ENCODE results near the gene ALDH7A1.
"Not testable (repeated sequence)": the region's sequence is repeated elsewhere in the genome, so short reads cannot be mapped to it uniquely, and the experiment has no call there.

The ALDH7A1 gene

GRCh38 chr5:126600631-126601511, 5.9 kb upstream of the ALDH7A1 start, which contains the start of gene PHAX:
TSS of gene PHAX (plus strand) at chr5:126600947. CDS start at chr5:126600963, 16 bp downstream.
- peak; percentile 94 for ATAC-seq (ENCODE audit: insufficient read depth, low read depth)
- Histone ChIP-seq H3K9ac (ENCODE audit: low read depth, low read length) (peak within 1 kb of the TSS; percentile 87), H3K4me2 (ENCODE audit: insufficient read depth, low read length) (peak within 1 kb of the TSS; percentile 66), H3K4me1 (ENCODE audit: insufficient read depth, low read length) (peaks cover 30% of the 10 kb centered on the region), H3K9me3 (ENCODE audit: insufficient read depth, low read length, severe bottlenecking) (peaks cover 8% of the 10 kb centered on the region), H3K27me3 (ENCODE audit: insufficient read depth, low read length, poor library complexity) (no peaks in the 10 kb centered on the region), H3K27ac (ENCODE audit: low read length) (peak within 1 kb of the TSS; percentile 87), H3K79me2 (ENCODE audit: insufficient read depth, low read length) (peaks cover 49% of the 10 kb centered on the region), H3K36me3 (ENCODE audit: insufficient read depth, low read length) (peaks cover 25% of the 10 kb centered on the region), H2AFZ (ENCODE audit: low read depth, low read length) (peak within 1 kb of the TSS; percentile 100), H4K20me1 (ENCODE audit: insufficient read depth, low read length) (peaks cover 4% of the 10 kb centered on the region), H3K4me3 (ENCODE audit: low read depth in 1 of 2, low read length in 2 of 2) (peak within 1 kb of the TSS; percentile 35 to 65; a peak in 3 of 4 replicates)
- TF ChIP-seq CTCF (IDR thresholded peaks at IDR 0.05; ENCODE audit: borderline replicate concordance, extremely low read depth, low read length, poor library complexity, severe bottlenecking), result peak; percentile 79
- no peak for TF ChIP-seq EZH2 (IDR thresholded peaks at IDR 0.05; ENCODE audit: borderline replicate concordance, low read depth, low read length, severe bottlenecking)
- peak; percentile 75 for DNase-seq

- H3K4me3 ChIP-seq (ENCODE audit: low read depth in 1 of 2, low read length in 2 of 2), result peak overlapping the region in 1 of 2 experiments; percentile 65; a peak in 2 of 4 replicates
- peaks cover 42% of the 10 kb centered on the region for H3K79me2 ChIP-seq (ENCODE audit: insufficient read depth, low read length)
- not testable (repeated sequence) for H3K27me3 ChIP-seq (ENCODE audit: insufficient read depth, low read length, poor library complexity); DNase-seq; ATAC-seq (ENCODE audit: insufficient read depth, low read depth); H4K20me1 ChIP-seq (ENCODE audit: insufficient read depth, low read length); H3K9me3 ChIP-seq (ENCODE audit: insufficient read depth, low read length, severe bottlenecking)
- peaks cover 18% of the 10 kb centered on the region for H3K36me3 ChIP-seq (ENCODE audit: insufficient read depth, low read length)
- peaks cover 30% of the 10 kb centered on the region for H3K4me1 ChIP-seq (ENCODE audit: insufficient read depth, low read length)
- H3K4me2 ChIP-seq (ENCODE audit: insufficient read depth, low read length), result peak overlapping the region; percentile 66
- peak overlapping the region; percentile 87 for H3K9ac ChIP-seq (ENCODE audit: low read depth, low read length)
- peak overlapping the region; percentile 87 for H3K27ac ChIP-seq (ENCODE audit: low read length)
- peak overlapping the region; percentile 100 for H2AFZ ChIP-seq (ENCODE audit: low read depth, low read length)
These were observed 5.1 kb upstream of the ALDH7A1 start for GRCh38 chr5:126599971-126600630.

- H3K4me1 ChIP-seq (ENCODE audit: insufficient read depth, low read length), result peaks cover 30% of the 10 kb centered on the region
- no peak overlapping the region for H3K4me2 ChIP-seq (ENCODE audit: insufficient read depth, low read length)
- H3K9ac ChIP-seq (ENCODE audit: low read depth, low read length), result no peak overlapping the region
- H3K36me3 ChIP-seq (ENCODE audit: insufficient read depth, low read length), result peaks cover 15% of the 10 kb centered on the region
- H3K79me2 ChIP-seq (ENCODE audit: insufficient read depth, low read length), result peaks cover 38% of the 10 kb centered on the region
- no peak overlapping the region for H3K4me3 ChIP-seq (ENCODE audit: low read depth in 1 of 2, low read length in 2 of 2)
- peaks cover 8% of the 10 kb centered on the region for H3K9me3 ChIP-seq (ENCODE audit: insufficient read depth, low read length, severe bottlenecking)
- H2AFZ ChIP-seq (ENCODE audit: low read depth, low read length), result 0 out of 2 replicates have a peak overlapping the region, but pooled peaks have one; percentile 20
- DNase-seq, result no peak
- H3K27me3 ChIP-seq (ENCODE audit: insufficient read depth, low read length, poor library complexity), result no peaks in the 10 kb centered on the region
- no peak overlapping the region for H3K27ac ChIP-seq (ENCODE audit: low read length)
- no peak for ATAC-seq (ENCODE audit: insufficient read depth, low read depth)
- H4K20me1 ChIP-seq (ENCODE audit: insufficient read depth, low read length), result peaks cover 4% of the 10 kb centered on the region
- TF ChIP-seq CTCF (IDR thresholded peaks at IDR 0.05; ENCODE audit: borderline replicate concordance, extremely low read depth, low read length, poor library complexity, severe bottlenecking), result no peak
- TF ChIP-seq EZH2 (IDR thresholded peaks at IDR 0.05; ENCODE audit: borderline replicate concordance, low read depth, low read length, severe bottlenecking), result no peak
These were observed 4.5 kb upstream of the ALDH7A1 start for GRCh38 chr5:126599499-126599898.

- DNase-seq, result no peak
- Histone ChIP-seq H3K36me3 (ENCODE audit: insufficient read depth, low read length) (peaks cover 4% of the 10 kb centered on the region; the same call in 1 of the 2 replicates), H3K27me3 (ENCODE audit: insufficient read depth, low read length, poor library complexity) (no peaks in the 10 kb centered on the region), H3K27ac (ENCODE audit: low read length) (no peak overlapping the region), H3K9ac (ENCODE audit: low read depth, low read length) (no peak overlapping the region), H3K4me2 (ENCODE audit: insufficient read depth, low read length) (no peak overlapping the region), H3K4me1 (ENCODE audit: insufficient read depth, low read length) (peaks cover 13% of the 10 kb centered on the region), H2AFZ (ENCODE audit: low read depth, low read length) (no peak overlapping the region), H3K4me3 (ENCODE audit: low read depth in 1 of 2, low read length in 2 of 2) (no peak overlapping the region), H3K9me3 (ENCODE audit: insufficient read depth, low read length, severe bottlenecking) (peaks cover 8% of the 10 kb centered on the region), H4K20me1 (ENCODE audit: insufficient read depth, low read length) (peaks cover 2% of the 10 kb centered on the region), H3K79me2 (ENCODE audit: insufficient read depth, low read length) (peaks cover 16% of the 10 kb centered on the region)
- no peak for ATAC-seq (ENCODE audit: insufficient read depth, low read depth)
- TF ChIP-seq EZH2 (IDR thresholded peaks at IDR 0.05; ENCODE audit: borderline replicate concordance, low read depth, low read length, severe bottlenecking), result no peak
- no peak for TF ChIP-seq CTCF (IDR thresholded peaks at IDR 0.05; ENCODE audit: borderline replicate concordance, extremely low read depth, low read length, poor library complexity, severe bottlenecking)
These were observed 2.1 kb upstream of the ALDH7A1 start for GRCh38 chr5:126597156-126597555.

Data from DND-41 (cell line).